ENCODE measurements around the gene VWCE. TPM values are rescaled to one million over a fixed set of nuclear protein-coding genes. Genes with fewer than 3 reads are reported as not detected.

VWCE gene
- total RNA-seq, 6 experiments from 2014 or later: 2.3 to 37.1 (median 6.0) TPM

DNA sequence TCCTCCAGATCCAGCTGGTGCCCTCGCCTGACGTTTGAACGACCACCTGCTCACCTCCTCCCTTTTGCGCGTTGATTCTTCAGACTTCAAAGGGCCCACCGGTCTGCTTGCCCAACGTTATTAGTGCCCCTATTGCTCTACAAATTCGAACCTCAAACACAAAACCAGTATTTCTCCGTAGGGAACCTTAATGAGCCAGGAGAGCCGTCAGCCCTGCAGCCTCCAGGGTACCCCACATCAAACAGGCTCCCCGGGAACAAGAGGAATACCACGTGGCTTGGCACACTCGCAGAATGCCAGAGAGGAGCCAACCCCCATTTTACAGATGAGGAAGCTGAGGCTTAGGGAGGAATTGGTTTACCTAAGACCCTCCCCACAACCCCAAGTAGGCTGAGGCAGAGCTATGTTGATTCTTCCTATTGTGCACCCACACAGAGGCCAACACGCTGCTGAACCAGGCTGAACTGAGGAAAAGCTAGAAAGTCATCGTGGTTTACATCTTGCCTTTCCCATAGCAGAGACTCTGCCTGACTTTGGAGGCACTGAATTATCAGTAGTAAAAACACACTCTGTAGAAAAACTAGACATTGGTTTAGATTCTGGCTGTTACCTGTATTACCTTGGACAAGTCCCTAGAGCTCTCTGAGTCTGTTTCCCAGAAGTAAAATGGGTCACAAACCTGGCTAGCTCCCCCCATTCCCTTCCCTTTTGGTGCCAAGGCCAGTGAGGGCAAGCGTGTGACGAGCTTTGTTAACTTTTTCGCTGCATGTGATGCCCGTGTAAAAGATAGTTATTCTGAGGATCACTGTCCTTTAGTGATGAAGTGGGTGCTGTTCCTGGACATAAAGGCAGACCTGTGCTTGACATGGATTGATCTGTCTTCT lies 38.7 kb upstream of the VWCE start:
- no peaks in the 10 kb centered on the region for H3K27me3 ChIP-seq
- TF ChIP-seq, protein P1, sequence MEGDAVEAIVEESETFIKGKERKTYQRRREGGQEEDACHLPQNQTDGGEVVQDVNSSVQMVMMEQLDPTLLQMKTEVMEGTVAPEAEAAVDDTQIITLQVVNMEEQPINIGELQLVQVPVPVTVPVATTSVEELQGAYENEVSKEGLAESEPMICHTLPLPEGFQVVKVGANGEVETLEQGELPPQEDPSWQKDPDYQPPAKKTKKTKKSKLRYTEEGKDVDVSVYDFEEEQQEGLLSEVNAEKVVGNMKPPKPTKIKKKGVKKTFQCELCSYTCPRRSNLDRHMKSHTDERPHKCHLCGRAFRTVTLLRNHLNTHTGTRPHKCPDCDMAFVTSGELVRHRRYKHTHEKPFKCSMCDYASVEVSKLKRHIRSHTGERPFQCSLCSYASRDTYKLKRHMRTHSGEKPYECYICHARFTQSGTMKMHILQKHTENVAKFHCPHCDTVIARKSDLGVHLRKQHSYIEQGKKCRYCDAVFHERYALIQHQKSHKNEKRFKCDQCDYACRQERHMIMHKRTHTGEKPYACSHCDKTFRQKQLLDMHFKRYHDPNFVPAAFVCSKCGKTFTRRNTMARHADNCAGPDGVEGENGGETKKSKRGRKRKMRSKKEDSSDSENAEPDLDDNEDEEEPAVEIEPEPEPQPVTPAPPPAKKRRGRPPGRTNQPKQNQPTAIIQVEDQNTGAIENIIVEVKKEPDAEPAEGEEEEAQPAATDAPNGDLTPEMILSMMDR (IDR thresholded peaks at IDR 0.05): no peak
- no peak for TF ChIP-seq POLR2A (IDR thresholded peaks at IDR 0.05)
- H3K36me3 ChIP-seq: peaks cover 0 to 25% (median 10%) of the 10 kb centered on the region in 4 donors
- H3K27ac ChIP-seq: peak overlapping the region; percentile 82 to 85 (median 83)
- intact Hi-C loops (cut with DNase I): no loop called here
- ATAC-seq (no peak), DNase-seq (no peak)
- H3K4me3 ChIP-seq: peak overlapping the region; percentile 94 to 98 (median 96)
- no peaks in the 10 kb centered on the region for H3K9me3 ChIP-seq
- WGBS (ENCODE audit: insufficient coverage, low coverage, low lambda C conversion rate, missing lambda C conversion rate): 7% methylated on average over 16 of the region's 19 CpGs
- peaks cover 0 to 42% (median 15%) of the 10 kb centered on the region in 4 donors for H3K4me1 ChIP-seq

DNA sequence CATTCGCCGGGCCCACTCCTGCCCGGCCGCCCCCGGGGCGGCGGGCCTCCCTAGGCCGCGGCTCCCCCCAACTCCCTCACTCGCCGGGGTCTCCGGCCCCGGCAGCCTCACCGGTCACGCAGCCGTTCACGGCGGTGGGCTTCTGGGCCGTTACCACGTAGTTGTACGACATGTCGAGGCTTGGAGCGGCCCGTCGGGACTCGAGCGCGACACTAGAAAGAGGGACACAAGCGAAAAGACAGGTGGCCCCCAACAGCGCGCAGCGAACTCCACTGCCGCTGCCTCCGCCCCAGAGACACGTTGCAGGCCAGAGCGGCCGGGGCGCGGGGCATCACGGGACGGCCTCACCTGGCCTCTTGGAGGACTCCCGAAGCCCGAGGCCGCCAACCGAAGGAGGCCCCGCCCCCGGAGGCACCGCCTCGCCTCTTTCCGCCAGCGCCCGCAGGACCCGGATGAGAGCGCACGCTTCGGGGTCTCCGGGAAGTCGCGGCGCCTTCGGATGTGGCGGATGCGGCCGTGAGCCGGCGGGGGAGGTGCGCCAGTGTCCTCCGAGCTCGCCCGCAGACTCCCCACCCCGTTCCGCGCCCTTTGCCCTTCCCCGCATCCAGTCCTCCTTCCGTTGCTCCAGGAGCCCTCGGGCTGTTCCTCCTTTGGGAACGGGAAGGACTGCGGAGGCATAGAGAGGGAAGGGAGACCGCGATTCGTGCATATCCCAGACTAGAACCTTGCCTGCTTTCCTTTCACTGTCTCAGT lies 37.9 kb upstream of the VWCE start, which contains the start of the genes DDB1 and TKFC:
Gene DDB1 (minus strand): TSS at position 309 of the 753 bp plus-strand sequence. CDS start 137 bp downstream, at position 172.
Gene TKFC (plus strand): TSS at position 432 of the 753 bp plus-strand sequence. CDS start 1,501 bp downstream, outside the sequence.
- H3K36me3 ChIP-seq: peaks cover 0 to 24% (median 10%) of the 10 kb centered on the region in 4 donors
- intact Hi-C loops (cut with DNase I): no loop called here
- peak; percentile 85 for TF ChIP-seq POLR2A (IDR thresholded peaks at IDR 0.05)
- TF ChIP-seq, protein P1 (IDR thresholded peaks at IDR 0.05): no peak
- WGBS (ENCODE audit: insufficient coverage, low coverage, low lambda C conversion rate, missing lambda C conversion rate): 0% methylated on average over 10 of the region's 81 CpGs
- H3K4me1 ChIP-seq: peaks cover 0 to 42% (median 15%) of the 10 kb centered on the region in 4 donors
- H3K27ac ChIP-seq: peak within 1 kb of the TSS; percentile 82 to 85 (median 83)
- no peaks in the 10 kb centered on the region for H3K27me3 ChIP-seq
- peak; percentile 87 to 92 (median 90) for ATAC-seq
- no peaks in the 10 kb centered on the region for H3K9me3 ChIP-seq
- DNase-seq: peak; percentile 97 to 98 (median 97)
- H3K4me3 ChIP-seq: peak within 1 kb of the TSS; percentile 94 to 98 (median 96)

DNA sequence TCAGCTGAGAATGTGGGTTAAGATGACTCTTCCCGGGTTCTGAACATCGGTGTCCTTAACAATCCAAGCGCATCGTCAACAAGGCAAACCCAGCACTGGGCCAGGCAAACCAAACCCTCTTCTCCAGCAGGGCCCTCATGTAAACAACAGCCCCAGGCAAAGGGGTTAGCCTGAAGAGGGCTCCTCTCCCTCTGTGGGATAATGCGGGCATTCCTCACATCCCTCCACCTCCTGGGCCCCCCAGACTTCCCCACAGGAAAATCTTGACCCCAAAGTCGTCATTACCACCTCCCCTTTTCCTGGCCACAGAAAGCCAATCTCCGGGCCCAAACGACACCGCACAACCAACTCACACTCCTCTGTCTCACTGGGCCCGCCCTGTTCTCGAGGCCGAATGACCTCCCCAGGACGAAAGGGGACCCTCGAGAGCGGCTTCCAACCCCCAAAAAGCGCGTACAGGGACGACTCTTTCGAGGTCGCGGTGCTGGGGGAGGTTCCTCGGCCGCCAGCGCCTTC lies 37.2 kb upstream of the VWCE start:
- Histone ChIP-seq H3K27ac (peak overlapping the region; percentile 82 to 85 (median 83)), H3K4me1 (peaks cover 0 to 42% (median 15%) of the 10 kb centered on the region in 4 donors), H3K4me3 (peak overlapping the region; percentile 94 to 98 (median 96)), H3K36me3 (peaks cover 0 to 25% (median 11%) of the 10 kb centered on the region in 4 donors), H3K9me3 (no peaks in the 10 kb centered on the region), H3K27me3 (no peaks in the 10 kb centered on the region)
- DNase-seq (no peak), ATAC-seq (no peak)
- intact Hi-C loops (cut with DNase I): no loop called here
- WGBS (ENCODE audit: insufficient coverage, low coverage, low lambda C conversion rate, missing lambda C conversion rate): 0% methylated on average over 19 of the region's 24 CpGs
- no peak for TF ChIP-seq POLR2A (IDR thresholded peaks at IDR 0.05)
- TF ChIP-seq, protein P1 (IDR thresholded peaks at IDR 0.05): no peak

DNA sequence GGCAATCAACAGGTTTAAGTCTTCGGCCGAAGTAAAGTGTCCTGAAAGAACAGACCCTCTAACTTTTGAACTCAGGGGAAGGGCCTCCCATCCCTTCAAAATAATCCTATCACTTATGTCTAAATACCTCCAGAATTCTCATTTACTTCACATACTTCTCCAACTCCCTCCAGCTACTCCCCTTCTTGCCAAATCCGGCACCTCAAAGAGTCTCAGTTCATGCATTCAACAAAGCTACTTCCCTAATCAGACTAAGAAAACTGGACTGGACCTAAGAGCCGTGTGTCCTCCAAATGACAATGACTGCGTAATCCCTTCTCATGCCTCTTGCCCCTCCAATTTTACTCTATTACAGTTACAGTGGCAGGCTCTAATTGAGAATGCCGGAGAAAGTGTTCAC lies 36.5 kb upstream of the VWCE start:
- no peak for ATAC-seq
- DNase-seq: no peak
- 49% methylated on average over 5 of the region's 6 CpGs for WGBS (ENCODE audit: insufficient coverage, low coverage, low lambda C conversion rate, missing lambda C conversion rate)
- Histone ChIP-seq H3K27me3 (no peaks in the 10 kb centered on the region), H3K4me3 (peak overlapping the region; percentile 94 to 98 (median 96)), H3K9me3 (no peaks in the 10 kb centered on the region), H3K36me3 (peaks cover 0 to 32% (median 13%) of the 10 kb centered on the region in 4 donors), H3K4me1 (peaks cover 0 to 40% (median 14%) of the 10 kb centered on the region in 4 donors), H3K27ac (no peak overlapping the region)
- intact Hi-C loops (cut with DNase I): no loop called here
- TF ChIP-seq, protein P1 (IDR thresholded peaks at IDR 0.05): no peak
- no peak for TF ChIP-seq POLR2A (IDR thresholded peaks at IDR 0.05)

All from right lobe of liver (tissue), 6 donors.